Stimulated activated CD4-positive, alpha-beta T cell treated with anti-CD3 and anti-CD28 coated beads, Interleukin-2, amount 100 ng/mL, for 24 hours (primary cell): ENCODE data around the gene KIF21B.
"Not testable (repeated sequence)": the region's sequence is repeated elsewhere in the genome, so short reads cannot be mapped to it uniquely, and the experiment has no call there.

Experiments used
- DNase-seq, 2 donors: peaks; one replicate each; pipeline ENCODE4 v3.0.0-alpha.2; 2020

The KIF21B gene

DNA sequence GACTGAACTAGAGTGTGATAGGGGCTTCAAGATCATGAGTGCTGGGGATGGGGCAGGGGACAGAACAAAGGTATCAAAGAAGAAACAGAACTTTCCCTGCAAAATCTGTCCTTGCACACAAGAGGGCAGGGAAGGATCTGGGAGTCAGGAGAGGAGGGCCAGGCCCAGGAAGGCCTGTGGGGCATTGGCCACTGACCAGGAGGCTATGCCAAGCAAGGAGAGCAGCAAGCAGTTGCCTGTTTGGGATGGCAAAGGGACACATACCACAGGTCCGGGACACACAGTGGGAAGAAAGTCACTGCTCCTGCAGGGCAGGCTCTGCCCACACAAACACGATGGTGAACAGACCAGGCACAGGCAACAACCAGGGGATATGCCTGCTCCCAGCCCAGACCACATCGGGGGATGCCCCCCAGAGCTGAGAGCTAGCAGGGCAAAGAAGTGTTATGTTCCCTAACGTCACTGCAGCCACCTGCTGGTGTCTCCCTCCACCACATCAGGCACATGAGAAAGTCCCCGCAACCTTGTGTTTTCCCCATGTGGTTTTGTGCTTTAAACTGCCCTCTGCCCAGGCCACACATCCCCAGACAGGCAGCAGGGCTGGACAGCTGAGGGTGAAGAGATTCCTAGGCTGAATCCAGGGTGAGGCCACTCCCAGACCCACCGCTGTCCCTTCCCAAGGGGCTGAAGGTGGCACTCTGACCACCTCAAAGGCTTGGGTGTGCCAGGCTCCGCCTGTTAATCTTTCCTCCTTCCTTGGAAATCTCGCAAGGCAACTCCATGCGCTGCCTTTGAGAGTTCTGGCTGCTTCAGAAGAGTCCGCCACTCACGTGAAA is 53.6 kb downstream of the KIF21B start:
- peak in 1 of 2 donors; percentile 13 for DNase-seq

DNA sequence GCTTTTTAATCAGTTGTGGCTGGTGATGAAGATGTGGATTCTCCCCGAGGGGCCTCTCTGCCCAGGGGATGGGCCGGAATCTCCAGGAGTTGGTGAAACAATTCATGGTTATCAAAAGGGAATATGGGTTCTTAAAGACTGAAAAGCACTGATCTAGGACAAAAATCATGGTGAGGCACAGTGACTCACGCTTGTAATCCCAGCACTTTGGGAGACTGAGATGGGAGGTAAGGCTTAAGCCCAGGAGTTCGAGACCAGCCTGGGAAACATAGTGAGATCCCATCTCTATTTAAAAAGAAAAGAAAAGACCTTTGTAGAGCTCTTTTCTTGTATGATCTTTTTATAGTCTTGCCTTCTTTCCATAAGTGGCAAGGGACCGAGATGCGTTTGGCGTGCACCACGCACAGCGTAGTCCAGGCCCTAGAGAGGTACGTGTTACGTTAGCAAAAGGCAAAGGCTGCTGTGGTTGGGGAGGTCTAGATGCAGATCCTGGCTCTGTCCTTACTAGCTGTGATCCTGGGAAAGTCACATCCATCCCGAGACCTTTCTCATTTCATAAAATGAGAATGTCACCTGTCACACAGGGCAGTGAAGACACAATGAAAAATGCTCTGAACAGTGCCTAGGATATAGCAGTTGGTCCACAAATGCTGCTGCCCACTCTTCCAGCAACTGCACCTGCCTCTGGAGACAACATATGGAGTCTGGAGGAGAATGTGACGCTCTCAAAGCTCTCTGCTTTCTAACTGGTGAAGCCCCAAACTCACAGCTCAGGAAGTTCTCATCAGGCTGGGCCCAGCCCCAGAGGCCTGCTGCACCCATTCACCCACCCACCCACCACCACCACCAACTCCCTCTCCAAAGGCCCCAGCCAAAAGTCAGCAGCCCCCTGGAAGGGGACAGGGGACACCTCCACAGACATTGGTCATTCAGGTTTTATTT is 54.8 kb downstream of the KIF21B start:
- DNase-seq: no peak

DNA sequence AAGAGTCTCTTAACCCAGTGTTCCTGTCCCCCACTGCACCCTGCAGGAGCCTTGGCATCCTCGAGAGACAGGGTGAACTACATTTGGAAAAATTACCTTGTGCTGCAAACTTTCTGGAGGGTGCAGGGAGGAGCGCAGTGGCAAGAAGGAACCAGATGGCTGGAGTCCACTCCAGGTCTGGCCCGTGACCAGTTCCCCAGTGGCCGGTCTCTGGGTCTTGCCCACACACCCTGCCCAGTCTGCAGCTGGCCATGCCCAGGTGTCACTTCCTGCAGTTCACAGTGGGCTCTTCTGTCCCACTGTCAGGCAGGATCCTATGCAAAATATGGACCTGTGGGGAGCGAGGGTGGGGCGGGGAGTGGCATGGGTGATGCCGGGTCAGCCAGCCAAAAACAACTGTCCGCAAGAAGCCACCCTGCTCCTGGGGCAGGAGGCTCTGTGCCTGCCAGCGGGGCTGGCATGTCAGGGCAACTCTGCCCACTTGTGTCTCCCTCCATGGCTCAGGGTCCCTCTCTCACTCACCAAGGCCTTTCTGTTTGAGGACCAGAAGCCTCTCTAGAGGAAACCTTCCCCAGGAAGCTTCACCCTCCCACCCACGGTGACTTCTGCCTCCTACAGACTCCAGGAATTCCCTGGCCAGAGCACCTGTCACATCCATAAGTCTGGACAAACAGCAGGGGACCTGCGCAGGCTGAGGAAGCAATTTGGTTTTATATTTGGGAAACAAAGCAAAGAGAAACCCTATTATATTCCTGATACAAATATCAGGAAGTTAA is 55.6 kb downstream of the KIF21B start:
- DNase-seq: no peak

DNA sequence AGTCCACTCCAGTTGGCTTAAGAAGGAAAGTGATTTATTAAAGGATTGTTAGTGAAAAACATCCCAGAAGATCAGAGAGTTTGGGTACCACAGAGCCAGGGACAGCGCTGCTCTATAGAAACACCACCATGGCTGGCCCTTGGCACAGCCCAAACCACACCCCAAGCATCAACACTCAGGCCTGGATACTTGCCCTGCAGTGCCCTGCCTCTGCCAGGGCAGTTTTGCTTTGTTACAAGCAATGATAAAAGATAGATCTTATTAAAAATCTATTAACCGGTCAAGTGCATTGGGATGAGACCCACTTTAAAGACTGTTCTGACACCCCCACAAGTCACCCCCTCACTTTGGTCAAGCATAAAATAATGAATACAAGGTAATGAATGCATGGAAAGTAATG is 56.6 kb downstream of the KIF21B start:
- no peak for DNase-seq

DNA sequence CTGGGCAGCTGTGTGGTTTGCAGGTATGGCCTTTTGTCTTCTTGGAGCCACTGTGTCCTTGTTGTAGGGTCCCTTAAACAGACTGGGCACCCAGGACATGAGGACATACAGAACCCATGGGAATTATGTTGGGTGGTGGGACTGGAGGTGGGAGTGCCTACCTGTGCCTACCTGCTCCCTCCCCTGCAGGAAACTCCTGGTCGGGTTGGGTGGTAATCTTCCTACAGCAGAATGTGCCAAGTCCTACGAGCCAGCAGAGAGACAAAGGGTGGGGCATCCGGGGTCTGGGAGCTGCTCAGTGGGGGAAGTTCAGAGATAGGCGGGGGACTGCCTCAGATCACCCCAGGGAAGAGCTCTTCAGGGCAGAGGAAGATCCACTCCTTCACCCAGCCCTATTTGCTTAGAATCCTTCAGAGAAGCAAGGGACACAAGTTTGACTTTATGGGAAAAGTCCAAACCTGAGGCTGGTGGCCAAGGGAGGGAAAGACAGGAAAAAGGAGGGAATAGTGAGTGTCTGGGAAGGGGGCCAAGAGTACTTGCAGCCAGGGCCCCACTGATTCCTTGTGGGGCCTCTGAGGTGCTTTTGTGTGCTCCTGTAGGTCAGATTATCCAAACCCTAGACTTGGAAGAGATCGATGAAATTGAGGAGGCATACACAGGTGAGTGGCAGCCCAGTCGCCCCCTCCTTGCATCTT is 58.3 kb downstream of the KIF21B start:
- no peak for DNase-seq

DNA sequence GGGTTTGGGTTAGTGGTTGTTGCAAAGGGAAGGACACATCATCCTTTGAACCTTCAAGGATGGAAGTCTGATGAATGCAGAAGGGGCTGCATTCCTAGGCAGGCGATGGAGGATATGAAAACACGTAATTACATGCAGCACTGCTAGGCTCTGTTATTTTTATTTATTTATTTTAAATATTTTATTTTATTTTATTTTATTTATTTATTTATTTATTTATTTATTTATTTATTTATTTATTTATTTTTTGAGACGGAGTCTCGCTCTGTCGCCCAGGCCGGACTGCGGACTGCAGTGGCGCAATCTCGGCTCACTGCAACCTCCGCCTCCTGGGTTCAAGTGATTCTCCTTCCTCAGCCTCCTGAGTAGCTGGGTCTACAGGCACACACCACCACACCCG is 59.6 kb downstream of the KIF21B start:
- not testable (repeated sequence) for DNase-seq

DNA sequence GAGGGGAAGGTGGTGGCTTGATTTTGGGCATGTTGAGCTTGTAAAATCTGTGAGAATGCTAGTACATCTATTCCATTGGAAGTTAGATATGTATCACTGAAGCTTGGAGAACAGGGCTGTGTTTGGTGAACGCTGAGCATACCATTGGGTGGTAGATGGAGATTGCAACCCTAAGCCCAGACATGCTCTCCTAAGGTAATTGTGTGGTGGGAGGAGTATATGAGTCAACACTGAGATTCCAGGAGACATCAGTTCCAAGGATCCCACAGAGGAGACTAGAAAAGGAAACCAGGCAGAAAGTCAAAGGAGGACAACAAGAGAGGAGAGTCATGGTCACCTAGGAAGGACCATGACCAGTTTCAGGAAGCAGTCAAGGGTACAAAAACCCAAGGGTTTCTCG is 60.4 kb downstream of the KIF21B start:
- no peak for DNase-seq

DNA sequence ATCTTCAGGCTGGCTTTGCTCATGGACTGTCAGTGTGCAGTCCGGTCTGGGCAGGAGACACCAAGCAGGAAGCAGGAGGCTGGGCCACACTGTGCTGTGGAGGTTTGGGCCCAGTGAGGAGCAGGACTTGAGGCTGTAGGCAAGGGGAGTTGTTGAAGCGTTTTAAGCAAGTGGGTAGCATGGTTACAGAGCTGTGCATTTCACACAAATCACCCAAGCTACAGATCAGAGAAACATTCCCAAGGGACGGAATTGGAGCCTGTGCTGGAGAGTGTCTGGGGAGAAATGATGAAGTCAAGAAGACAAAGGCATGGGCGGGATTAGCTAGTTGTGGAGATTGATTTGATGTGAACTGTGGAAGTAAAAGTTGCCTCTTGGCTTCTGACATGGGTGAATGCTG is 60.9 kb downstream of the KIF21B start:
- DNase-seq: no peak

DNA sequence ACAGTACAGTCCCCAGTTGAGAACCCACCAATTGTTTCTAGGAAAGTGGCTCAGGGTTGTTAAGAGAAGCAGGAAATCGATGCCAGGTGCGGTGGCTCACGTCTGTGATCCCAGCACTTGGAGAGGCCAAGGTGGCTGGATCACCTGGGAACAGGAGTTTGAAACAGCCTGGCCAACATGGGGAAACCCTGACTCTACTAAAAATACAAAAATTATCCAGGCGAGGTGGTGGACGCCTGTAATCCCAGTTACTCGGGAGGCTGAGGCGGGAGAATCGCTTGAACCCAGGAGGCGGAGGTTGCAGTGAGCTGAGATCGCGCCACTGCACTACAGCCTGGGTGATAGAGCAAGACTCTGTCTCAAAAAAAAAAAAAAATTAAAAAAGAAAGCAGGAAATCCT is 61.4 kb downstream of the KIF21B start:
- DNase-seq: not testable (repeated sequence)

DNA sequence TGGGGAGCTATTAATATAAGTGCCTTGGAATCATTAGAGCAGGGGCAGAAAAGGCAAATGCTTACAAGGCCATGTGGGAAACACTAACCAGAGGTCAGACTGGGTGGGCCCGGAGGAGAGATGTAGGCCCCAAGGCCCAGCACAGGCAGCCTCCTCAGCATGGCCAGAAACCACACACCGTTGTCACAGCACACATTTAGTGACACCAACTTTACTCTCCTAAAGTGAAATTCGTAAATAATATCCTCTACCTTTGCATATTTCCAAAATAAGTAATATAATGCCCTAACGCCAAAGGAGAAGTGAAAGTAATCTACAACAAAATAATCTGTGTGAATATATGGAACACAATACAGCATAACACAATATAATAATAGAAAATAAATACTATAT is 62.6 kb downstream of the KIF21B start:
- DNase-seq: no peak

DNA sequence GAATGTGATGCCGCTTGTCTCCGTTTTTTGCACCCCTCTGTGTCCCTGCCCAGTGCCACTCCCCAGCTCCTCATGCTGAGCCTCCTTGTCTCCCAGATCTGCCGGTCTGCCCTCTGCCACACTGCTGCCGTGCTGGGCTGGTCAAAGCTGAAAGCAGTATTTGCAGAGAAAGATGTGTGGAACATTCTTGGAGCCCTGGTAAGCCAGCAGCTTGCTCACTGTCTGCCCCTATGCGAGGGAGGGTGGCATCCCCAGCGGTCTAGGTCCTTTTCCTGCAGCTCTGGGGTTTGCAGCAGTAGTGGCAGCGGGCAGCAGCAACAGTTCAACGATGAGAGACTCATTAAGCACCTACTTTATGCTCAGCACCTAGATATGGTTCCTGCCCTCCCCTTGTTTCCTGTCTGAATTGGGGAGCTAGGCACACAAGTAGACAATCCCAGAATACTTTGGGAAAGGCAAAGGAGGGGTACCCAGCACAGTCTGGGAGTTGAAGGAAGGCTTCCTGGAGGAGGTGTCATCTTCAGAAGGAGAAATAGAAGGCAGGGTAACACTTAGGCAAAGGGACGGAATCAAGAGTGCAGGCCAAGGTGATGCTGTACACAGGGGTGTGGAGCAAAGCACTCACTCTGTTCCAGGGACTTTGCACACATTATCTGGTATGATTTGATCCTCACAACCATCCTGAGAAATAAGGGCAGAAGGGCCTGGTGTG is 63.1 kb downstream of the KIF21B start:
- no peak for DNase-seq

DNA sequence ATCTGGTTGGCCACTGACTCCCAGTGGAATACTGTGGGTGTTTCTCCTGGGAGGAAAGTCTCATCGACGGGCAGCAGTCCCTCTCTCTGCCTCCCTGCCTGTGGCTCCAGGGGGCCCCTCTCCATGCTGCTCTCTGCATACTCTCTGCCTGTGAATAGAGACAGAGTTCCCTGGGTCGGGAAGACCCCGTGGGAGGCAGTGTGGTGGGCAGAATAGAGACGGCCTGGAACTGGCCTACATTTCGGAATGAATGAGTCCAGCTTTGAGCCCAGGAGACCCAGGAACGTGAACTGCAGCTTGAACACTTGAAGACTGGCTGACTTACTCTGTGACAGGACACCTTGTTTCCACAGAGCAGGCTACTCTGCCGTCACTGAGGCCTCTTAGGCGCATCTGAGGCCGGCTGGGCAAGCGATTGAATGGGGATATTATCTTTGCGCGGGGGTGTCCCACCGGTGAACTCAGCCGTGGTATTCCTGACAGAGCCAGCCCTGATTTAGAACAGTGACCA is 64.0 kb downstream of the KIF21B start:
- DNase-seq: no peak

DNA sequence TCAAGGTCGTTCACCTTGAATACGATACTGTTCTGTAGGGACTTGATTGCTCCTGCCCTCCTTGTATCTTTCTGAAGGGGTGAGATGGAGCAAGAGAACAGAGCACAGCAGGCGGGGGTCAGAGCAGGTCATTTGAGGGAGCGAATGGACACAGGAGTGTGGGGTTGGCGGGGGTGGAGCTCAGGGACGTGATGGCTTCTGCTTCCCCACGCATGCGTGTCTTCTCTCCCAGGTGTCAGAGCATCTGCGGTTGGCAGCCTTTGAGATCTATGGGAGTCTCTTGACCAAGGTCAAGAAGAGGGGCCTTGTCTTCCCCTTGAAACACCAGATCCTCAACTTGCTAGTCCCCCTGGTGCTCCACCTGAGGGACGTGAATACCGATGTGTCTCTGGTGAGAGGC is 64.9 kb downstream of the KIF21B start:
- DNase-seq: no peak

DNA sequence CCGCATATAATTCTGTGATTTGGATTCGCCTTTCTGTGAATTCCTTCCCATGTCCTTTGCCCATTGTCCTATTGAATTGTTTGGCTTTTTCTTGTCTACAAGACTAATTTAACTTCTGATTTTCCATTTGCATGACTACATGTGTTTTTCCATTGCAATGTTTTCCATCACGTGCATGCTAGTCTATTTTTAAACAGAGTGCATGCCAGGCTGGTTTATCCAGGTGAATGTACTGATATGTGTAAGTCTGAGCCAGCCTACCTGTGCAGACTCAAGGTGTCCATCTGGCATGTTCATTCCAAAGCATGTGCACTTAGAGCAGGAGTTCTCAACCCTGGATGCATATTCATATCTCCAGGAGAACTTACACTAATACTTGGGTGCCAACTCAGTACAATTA is 69.1 kb downstream of the KIF21B start:
- no peak for DNase-seq

DNA sequence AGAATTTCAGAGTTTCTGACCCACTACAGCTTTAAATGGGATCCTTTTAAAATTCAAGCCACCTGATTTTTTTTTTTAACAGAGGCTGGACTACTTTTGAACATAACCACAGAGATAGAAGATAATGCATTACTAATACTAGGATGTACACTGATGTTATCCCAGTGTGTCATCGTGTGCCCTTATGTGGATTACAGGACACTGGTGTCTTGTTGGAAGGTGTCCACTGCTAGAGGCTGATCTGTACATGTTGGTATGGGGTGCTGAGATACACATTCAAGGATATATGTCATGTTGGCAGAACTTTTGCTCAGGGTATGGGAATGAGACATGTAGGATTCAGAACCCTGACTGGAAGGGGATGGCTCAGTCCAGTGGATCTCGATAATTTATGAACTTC is 72.5 kb downstream of the KIF21B start:
- DNase-seq: no peak

DNA sequence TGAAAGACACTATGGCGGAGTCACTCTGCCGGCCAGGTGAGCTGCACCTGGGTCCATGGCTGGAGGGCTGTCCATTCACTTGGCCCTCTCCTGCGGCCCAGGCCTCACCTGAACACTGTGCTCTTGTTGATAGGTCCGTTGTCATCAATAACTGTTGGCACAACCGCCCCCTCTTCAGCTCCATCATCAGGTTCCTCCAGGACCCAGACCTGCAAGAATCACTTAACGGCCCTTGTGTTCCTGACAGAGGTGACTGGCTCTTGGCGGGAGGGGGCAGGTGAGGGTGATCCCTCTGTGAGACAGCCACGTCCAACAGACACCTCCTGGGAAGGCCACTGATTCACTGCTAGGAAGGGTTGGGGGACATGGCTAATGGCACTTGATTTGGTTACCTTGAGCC is 73.9 kb downstream of the KIF21B start:
- DNase-seq: no peak

DNA sequence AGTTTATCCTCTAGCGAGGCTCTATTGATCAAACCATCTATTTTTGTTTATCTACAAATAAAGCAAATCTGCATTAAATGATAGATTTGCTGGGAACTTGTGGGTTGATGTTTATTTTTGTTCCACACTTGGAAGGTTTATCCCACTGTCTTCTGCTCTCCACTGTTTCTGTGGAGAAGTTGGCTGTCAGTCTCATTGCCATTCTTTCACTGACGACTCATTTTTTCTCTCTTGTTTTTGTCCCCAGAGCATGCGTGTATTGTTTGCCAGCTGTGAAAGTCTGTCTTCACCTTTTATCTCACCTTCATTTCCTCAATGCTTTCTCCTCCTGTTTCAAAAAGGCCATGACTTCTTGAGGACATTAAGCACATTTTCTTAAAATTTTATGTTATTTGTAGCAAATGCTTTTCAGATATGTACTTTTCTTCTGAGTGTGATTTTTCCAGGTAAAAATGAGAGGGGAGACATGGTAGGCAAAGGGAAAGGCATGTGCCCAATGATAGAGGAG is 76.4 kb downstream of the KIF21B start:
- no peak for DNase-seq

DNA sequence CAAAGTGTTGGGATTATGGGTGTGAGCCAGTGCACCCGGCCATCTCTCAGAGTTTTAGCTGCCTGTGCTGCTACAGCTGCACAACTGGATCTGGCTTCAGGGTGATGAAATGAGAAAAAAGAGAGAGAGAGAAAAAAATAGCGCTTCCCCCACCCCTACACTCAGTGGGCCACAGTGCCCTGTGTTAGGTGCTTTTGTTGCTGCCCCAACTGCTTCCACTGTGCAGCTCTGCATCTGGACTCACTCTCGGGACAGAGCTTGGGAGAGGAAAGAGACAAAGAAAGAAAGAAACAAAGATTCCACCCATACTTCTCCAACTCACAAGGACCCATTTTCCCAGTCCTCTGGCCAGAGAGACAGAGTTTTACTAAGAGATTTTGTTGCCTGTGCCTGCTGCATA is 78.4 kb downstream of the KIF21B start:
- DNase-seq: no peak

DNA sequence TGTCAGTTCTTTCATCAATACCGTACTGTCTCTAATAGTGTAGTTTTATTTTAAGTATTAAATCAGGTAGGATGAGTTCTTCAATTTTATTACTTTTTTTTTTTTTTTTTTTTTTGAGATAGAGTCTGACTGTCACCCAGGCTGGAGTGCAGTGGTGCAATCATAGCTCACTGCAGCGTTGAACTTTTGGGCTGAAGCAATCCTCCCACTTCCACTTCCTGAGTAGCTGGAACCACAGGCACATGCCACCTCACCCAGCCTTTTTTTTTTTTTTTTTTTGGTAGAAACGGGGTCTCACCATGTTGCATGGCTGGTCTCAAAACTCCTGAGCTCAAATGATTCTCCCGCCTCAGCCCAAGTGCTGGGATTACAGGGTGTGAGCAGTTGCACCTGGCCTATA is 84.6 kb downstream of the KIF21B start:
- no peak for DNase-seq

DNA sequence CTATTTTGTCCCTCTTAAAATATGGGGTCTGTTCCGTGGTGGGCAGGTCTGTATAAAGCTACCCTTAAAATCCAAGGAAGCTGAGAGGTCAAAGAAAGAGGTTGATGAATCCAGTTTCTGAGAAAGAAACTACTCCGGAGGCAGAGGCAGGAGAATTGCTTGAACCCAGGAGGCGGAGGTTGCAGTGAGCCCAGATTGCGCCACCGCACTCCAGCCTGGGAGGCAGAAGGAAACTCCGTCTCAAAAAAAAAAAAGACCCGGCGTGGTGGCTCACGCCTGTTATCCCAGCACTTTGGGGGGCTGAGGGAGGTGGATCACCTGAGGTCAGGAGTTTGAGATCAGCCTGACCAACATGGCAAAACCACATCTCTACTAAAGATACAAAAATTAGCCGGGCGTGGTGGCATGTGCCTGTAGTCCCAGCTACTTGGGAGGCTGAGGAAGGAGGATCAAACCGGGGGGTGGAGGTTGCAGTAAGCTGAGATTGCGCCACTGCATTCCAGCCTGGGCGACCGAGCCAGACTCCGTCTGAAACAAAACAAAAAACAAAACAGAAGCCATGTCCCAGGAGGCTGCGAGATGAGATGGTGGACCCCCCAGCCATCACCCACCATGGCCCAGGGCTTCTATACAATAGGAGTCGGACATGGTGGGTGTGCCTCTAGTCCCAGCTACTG is 88.1 kb downstream of the KIF21B start:
- not testable (repeated sequence) for DNase-seq
